MG63 (cell line): ENCODE data around the gene CTF1. TPM values are rescaled to one million over a fixed set of nuclear protein-coding genes. Genes with fewer than 3 reads are reported as not detected.

Experiments used
- DNase-seq: peaks from one replicate; pipeline ENCODE4 v3.0.0-alpha.2; 2020
- H3K27me3 ChIP-seq: fragments of 250-450 bp; sonication (Bioruptor Pico); 2 replicates; pipeline ENCODE4 v1.5.1; 2020; ENCODE audit warnings: mild to moderate bottlenecking, moderate library complexity
- H3K36me3 ChIP-seq: fragments of 250-450 bp; sonication (Bioruptor Pico); 2 replicates; pipeline ENCODE4 v1.5.1; 2020; ENCODE audit warnings: mild to moderate bottlenecking, moderate library complexity
- H3K4me3 ChIP-seq: fragments of 250-450 bp; sonication (Bioruptor Pico); 2 replicates; pipeline ENCODE4 v1.5.1; 2020; ENCODE audit warnings: mild to moderate bottlenecking, moderate library complexity
- H3K9me3 ChIP-seq: fragments of 250-450 bp; sonication (Bioruptor Pico); 2 replicates; pipeline ENCODE4 v1.5.1; 2020; ENCODE audit warnings: mild to moderate bottlenecking, moderate library complexity
- total RNA-seq: library from RNA; depleted of rRNA; stranded (reverse); fragments of >200 nt; shearing (Covaris generic); gene quantifications from 2 replicates; pipeline ENCODE4 v1.2.3, GENCODE V29; 2014; ENCODE audit warnings: low replicate concordance

The CTF1 gene
- total RNA-seq, 1 experiment from 2014 or later: not detected

- Histone ChIP-seq H3K27me3 (no peaks in the 10 kb centered on the region), H3K9me3 (no peaks in the 10 kb centered on the region), H3K4me3 (no peak overlapping the region), H3K36me3 (no peaks in the 10 kb centered on the region)
- DNase-seq: no peak
Observed at GRCh38 chr16:30899794-30900193, 3.4 kb downstream of the CTF1 start.

- DNase-seq: no peak
- Histone ChIP-seq H3K4me3 (no peak overlapping the region), H3K27me3 (no peaks in the 10 kb centered on the region), H3K36me3 (no peaks in the 10 kb centered on the region), H3K9me3 (no peaks in the 10 kb centered on the region)
Observed at GRCh38 chr16:30900588-30900987, 4.2 kb downstream of the CTF1 start.

GRCh38 chr16:30901201-30902028 lies 5.0 kb downstream of the CTF1 start:
- H3K36me3 ChIP-seq: no peaks in the 10 kb centered on the region
- no peak for DNase-seq
- H3K9me3 ChIP-seq: no peaks in the 10 kb centered on the region
- H3K27me3 ChIP-seq: no peaks in the 10 kb centered on the region
- H3K4me3 ChIP-seq: peak overlapping the region; percentile 44

GRCh38 chr16:30902029-30902972 lies 5.9 kb downstream of the CTF1 start:
- Histone ChIP-seq H3K27me3 (no peaks in the 10 kb centered on the region), H3K36me3 (no peaks in the 10 kb centered on the region), H3K9me3 (no peaks in the 10 kb centered on the region), H3K4me3 (peak overlapping the region; percentile 44)
- DNase-seq: peak; percentile 78

GRCh38 chr16:30903002-30903401 lies 6.6 kb downstream of the CTF1 start:
- no peaks in the 10 kb centered on the region for H3K36me3 ChIP-seq
- H3K9me3 ChIP-seq: no peaks in the 10 kb centered on the region
- H3K27me3 ChIP-seq: no peaks in the 10 kb centered on the region
- H3K4me3 ChIP-seq: no peak overlapping the region
- no peak for DNase-seq

- Histone ChIP-seq H3K9me3 (no peaks in the 10 kb centered on the region), H3K36me3 (no peaks in the 10 kb centered on the region), H3K27me3 (no peaks in the 10 kb centered on the region), H3K4me3 (no peak overlapping the region)
- DNase-seq: peak; percentile 45
Observed at GRCh38 chr16:30903596-30903995, 7.2 kb downstream of the CTF1 start.

- Histone ChIP-seq H3K27me3 (no peaks in the 10 kb centered on the region), H3K4me3 (no peak overlapping the region), H3K9me3 (no peaks in the 10 kb centered on the region), H3K36me3 (no peaks in the 10 kb centered on the region)
- DNase-seq: no peak
Observed at GRCh38 chr16:30904114-30904780, 7.8 kb downstream of the CTF1 start.

- Histone ChIP-seq H3K27me3 (no peaks in the 10 kb centered on the region), H3K9me3 (no peaks in the 10 kb centered on the region), H3K4me3 (no peak overlapping the region), H3K36me3 (no peaks in the 10 kb centered on the region)
- no peak for DNase-seq
Observed at GRCh38 chr16:30907064-30907463, 10.7 kb downstream of the CTF1 start.

- DNase-seq: no peak
- no peaks in the 10 kb centered on the region for H3K27me3 ChIP-seq
- no peak overlapping the region for H3K4me3 ChIP-seq
Observed at GRCh38 chr16:30910427-30911029, 14.1 kb downstream of the CTF1 start.

GRCh38 chr16:30912794-30913412 lies 16.5 kb downstream of the CTF1 start:
- H3K27me3 ChIP-seq: no peaks in the 10 kb centered on the region
- H3K36me3 ChIP-seq: no peaks in the 10 kb centered on the region
- no peaks in the 10 kb centered on the region for H3K9me3 ChIP-seq
- no peak for DNase-seq
- H3K4me3 ChIP-seq: no peak overlapping the region

More at GRCh38 chr16:30910427-30911029, 14.1 kb downstream of the CTF1 start:
- no peaks in the 10 kb centered on the region for H3K9me3 ChIP-seq
- no peaks in the 10 kb centered on the region for H3K36me3 ChIP-seq

- no peaks in the 10 kb centered on the region for H3K27me3 ChIP-seq
- no peak for DNase-seq
- no peaks in the 10 kb centered on the region for H3K9me3 ChIP-seq
- no peaks in the 10 kb centered on the region for H3K36me3 ChIP-seq
- H3K4me3 ChIP-seq: no peak overlapping the region
Observed at GRCh38 chr16:30914830-30915229, 18.4 kb downstream of the CTF1 start.

GRCh38 chr16:30918614-30919013 lies 22.2 kb downstream of the CTF1 start:
- no peaks in the 10 kb centered on the region for H3K9me3 ChIP-seq
- H3K27me3 ChIP-seq: no peaks in the 10 kb centered on the region
- no peak overlapping the region for H3K4me3 ChIP-seq
- DNase-seq: no peak
- H3K36me3 ChIP-seq: peaks cover 15% of the 10 kb centered on the region

GRCh38 chr16:30920891-30921290 lies 24.5 kb downstream of the CTF1 start:
- no peak for DNase-seq
- peaks cover 15% of the 10 kb centered on the region for H3K36me3 ChIP-seq
- H3K9me3 ChIP-seq: no peaks in the 10 kb centered on the region
- H3K27me3 ChIP-seq: no peaks in the 10 kb centered on the region
- no peak overlapping the region for H3K4me3 ChIP-seq

GRCh38 chr16:30921459-30921747 lies 25.0 kb downstream of the CTF1 start:
- no peak for DNase-seq
- Histone ChIP-seq H3K27me3 (no peaks in the 10 kb centered on the region), H3K36me3 (peaks cover 19% of the 10 kb centered on the region), H3K4me3 (peak overlapping the region; percentile 97), H3K9me3 (no peaks in the 10 kb centered on the region)

- Histone ChIP-seq H3K27me3 (no peaks in the 10 kb centered on the region), H3K4me3 (peak overlapping the region; percentile 97), H3K9me3 (no peaks in the 10 kb centered on the region), H3K36me3 (peaks cover 24% of the 10 kb centered on the region)
- peak; percentile 85 for DNase-seq
Observed at GRCh38 chr16:30921748-30922419, 25.5 kb downstream of the CTF1 start.

- H3K36me3 ChIP-seq: peaks cover 24% of the 10 kb centered on the region
- peak overlapping the region; percentile 97 for H3K4me3 ChIP-seq
- no peaks in the 10 kb centered on the region for H3K27me3 ChIP-seq
- peak; percentile 100 for DNase-seq
- H3K9me3 ChIP-seq: no peaks in the 10 kb centered on the region
Observed at GRCh38 chr16:30922420-30922959, 26.1 kb downstream of the CTF1 start.
